ENCODE data around the gene BROX.

The BROX gene

DNA sequence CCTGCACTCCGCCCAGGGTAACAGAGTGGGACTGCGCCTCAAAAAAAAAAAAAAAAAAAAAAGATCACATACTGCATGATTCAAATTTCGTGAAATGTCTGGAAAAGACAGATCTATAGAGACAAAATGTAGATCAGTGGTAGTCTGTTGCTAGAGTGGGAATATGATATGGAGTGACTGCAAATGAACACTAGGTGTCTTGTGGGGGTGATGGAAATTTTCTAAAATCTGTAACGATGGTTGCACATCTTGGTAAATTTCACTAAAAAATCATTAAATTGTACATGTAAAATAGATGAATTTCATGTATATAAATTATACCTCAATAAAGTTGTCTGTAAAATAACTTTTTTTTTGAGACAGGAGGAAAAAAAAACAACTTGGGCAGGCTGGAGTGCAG, 5.5 kb upstream of the BROX start:
- no peak overlapping the region for H3K4me3 ChIP-seq (ENCODE audit: insufficient read depth, low read length, poor library complexity, severe bottlenecking)
- no peak overlapping the region for H3K27ac ChIP-seq (ENCODE audit: low read depth, low read length)
- no peak overlapping the region for H3K4me2 ChIP-seq (ENCODE audit: low read depth, low read length, poor library complexity, severe bottlenecking)
- 0 out of 2 replicates have a peak, but pooled peaks cover 2% of the 10 kb centered on the region for H3F3A ChIP-seq (ENCODE audit: insufficient read depth)
- H3K9ac ChIP-seq (ENCODE audit: low read length), result no peak overlapping the region
- no peaks in the 10 kb centered on the region for H3K27me3 ChIP-seq (ENCODE audit: low read length)
- H2AFZ ChIP-seq (ENCODE audit: low read depth, low read length, severe bottlenecking), result no peak overlapping the region
- no peak for TF ChIP-seq EZH2phosphoT487 (conservative IDR thresholded peaks at IDR 0.05; ENCODE audit: low read length)
- TF ChIP-seq, protein P1, sequence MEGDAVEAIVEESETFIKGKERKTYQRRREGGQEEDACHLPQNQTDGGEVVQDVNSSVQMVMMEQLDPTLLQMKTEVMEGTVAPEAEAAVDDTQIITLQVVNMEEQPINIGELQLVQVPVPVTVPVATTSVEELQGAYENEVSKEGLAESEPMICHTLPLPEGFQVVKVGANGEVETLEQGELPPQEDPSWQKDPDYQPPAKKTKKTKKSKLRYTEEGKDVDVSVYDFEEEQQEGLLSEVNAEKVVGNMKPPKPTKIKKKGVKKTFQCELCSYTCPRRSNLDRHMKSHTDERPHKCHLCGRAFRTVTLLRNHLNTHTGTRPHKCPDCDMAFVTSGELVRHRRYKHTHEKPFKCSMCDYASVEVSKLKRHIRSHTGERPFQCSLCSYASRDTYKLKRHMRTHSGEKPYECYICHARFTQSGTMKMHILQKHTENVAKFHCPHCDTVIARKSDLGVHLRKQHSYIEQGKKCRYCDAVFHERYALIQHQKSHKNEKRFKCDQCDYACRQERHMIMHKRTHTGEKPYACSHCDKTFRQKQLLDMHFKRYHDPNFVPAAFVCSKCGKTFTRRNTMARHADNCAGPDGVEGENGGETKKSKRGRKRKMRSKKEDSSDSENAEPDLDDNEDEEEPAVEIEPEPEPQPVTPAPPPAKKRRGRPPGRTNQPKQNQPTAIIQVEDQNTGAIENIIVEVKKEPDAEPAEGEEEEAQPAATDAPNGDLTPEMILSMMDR (IDR thresholded peaks at IDR 0.05; ENCODE audit: insufficient read depth, low read length, poor library complexity, severe bottlenecking), result no peak
- peaks cover 4% of the 10 kb centered on the region; the same call in 1 of the 2 replicates for H3K36me3 ChIP-seq (ENCODE audit: low read length)
- peaks cover 16% of the 10 kb centered on the region; the same call in 1 of the 2 replicates for H3K79me2 ChIP-seq (ENCODE audit: insufficient read depth, low read length)
- no peaks in the 10 kb centered on the region for H3K9me3 ChIP-seq (ENCODE audit: insufficient read depth, low read length)
- H4K20me1 ChIP-seq (ENCODE audit: low read depth, low read length), result no peaks in the 10 kb centered on the region
- H3K9me2 ChIP-seq (replicated peaks; ENCODE audit: insufficient read depth, low read length), result no peaks in the 10 kb centered on the region

DNA sequence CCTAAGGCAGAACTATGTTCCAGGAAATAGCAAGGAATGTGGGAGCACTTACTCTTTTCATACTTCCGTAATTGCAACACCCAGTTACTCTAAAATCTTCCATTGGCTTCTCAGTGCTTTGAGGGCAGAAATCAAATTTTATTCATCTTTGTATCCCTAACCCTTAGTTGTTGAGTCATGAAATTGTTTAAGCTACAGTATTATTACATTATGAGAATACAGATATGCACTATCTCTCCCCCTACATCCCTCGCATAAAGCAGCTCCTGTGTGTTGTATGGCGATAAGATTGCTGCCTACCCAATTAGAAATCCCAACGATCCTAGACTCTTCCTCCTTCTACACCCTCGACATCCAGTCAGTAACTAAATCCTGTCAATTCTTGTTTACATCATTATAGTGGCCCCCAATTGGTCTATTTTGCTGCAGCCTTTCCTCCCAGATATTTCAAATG, 2.6 kb upstream of the BROX start:
- Histone ChIP-seq H3K9me3 (ENCODE audit: insufficient read depth, low read length) (no peaks in the 10 kb centered on the region), H3K27me3 (ENCODE audit: low read length) (no peaks in the 10 kb centered on the region), H3K9ac (ENCODE audit: low read length) (no peak overlapping the region), H3K9me2 (replicated peaks; ENCODE audit: insufficient read depth, low read length) (no peaks in the 10 kb centered on the region), H2AFZ (ENCODE audit: low read depth, low read length, severe bottlenecking) (no peak overlapping the region), H3K27ac (ENCODE audit: low read depth, low read length) (no peak overlapping the region), H3F3A (ENCODE audit: insufficient read depth) (peaks cover 7% of the 10 kb centered on the region; the same call in 1 of the 2 replicates), H3K4me3 (ENCODE audit: insufficient read depth, low read length, poor library complexity, severe bottlenecking) (no peak overlapping the region), H3K4me2 (ENCODE audit: low read depth, low read length, poor library complexity, severe bottlenecking) (no peak overlapping the region), H3K36me3 (ENCODE audit: low read length) (no peaks in the 10 kb centered on the region), H4K20me1 (ENCODE audit: low read depth, low read length) (no peaks in the 10 kb centered on the region), H3K79me2 (ENCODE audit: insufficient read depth, low read length) (peaks cover 19% of the 10 kb centered on the region)
- TF ChIP-seq, protein P1 (IDR thresholded peaks at IDR 0.05; ENCODE audit: insufficient read depth, low read length, poor library complexity, severe bottlenecking), result no peak
- no peak for TF ChIP-seq EZH2phosphoT487 (conservative IDR thresholded peaks at IDR 0.05; ENCODE audit: low read length)

DNA sequence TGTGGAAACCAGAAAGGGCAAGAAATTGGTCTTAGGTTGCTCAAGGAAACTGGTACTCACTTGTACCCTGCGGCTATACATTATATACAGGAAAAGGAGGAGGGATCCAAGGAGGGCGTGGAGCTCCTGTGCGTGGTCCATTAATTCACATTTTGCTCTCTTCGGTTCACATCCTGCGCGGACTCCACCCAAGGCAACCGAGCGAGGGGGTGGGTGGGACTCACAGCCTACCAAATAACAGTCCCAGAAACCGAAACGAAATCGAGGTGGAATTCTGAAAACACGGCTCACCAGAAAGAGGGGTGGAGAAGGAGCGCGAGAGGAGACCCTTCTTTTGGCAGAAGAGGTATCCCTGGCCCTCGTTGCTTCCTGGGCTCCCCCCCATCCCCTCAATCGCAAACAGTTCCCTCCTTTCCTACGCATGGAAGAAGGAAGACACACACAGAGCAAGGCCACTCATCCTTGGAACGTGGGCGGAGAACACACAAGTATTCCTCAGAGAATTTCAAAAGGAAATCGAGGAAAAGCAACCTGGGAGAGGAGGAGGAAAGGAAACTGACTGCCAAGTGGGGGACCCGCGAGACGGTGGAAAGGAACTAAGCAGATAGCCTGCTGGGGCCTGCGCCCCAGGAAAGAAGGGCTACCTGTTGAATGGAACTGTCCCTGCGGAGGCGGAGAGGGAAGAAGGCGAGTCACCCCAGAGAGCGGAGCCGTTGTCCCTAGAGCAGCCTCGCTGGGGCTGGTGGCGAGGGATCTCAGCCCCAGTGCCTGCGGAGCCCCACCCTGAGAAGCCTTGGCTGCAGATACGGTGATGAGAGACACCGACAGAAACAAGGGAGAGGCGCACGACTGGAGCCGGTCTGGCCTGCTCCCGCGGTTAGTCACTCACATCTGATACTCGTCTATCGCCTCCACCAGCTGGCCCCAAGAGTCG, 778 bp upstream of the BROX start:
- Histone ChIP-seq H2AFZ (ENCODE audit: low read depth, low read length, severe bottlenecking) (peak overlapping the region; percentile 30), H3K79me2 (ENCODE audit: insufficient read depth, low read length) (peaks cover 7% of the 10 kb centered on the region), H4K20me1 (ENCODE audit: low read depth, low read length) (no peaks in the 10 kb centered on the region), H3F3A (ENCODE audit: insufficient read depth) (peaks cover 7% of the 10 kb centered on the region; the same call in 1 of the 2 replicates), H3K4me3 (ENCODE audit: insufficient read depth, low read length, poor library complexity, severe bottlenecking) (peak overlapping the region; percentile 67), H3K36me3 (ENCODE audit: low read length) (peaks cover 2% of the 10 kb centered on the region), H3K27me3 (ENCODE audit: low read length) (no peaks in the 10 kb centered on the region), H3K9me2 (replicated peaks; ENCODE audit: insufficient read depth, low read length) (no peaks in the 10 kb centered on the region), H3K27ac (ENCODE audit: low read depth, low read length) (no peak overlapping the region), H3K4me2 (ENCODE audit: low read depth, low read length, poor library complexity, severe bottlenecking) (peak overlapping the region; percentile 92), H3K9ac (ENCODE audit: low read length) (peak overlapping the region; percentile 81), H3K9me3 (ENCODE audit: insufficient read depth, low read length) (no peaks in the 10 kb centered on the region)
- no peak for TF ChIP-seq EZH2phosphoT487 (conservative IDR thresholded peaks at IDR 0.05; ENCODE audit: low read length)
- TF ChIP-seq, protein P1 (IDR thresholded peaks at IDR 0.05; ENCODE audit: insufficient read depth, low read length, poor library complexity, severe bottlenecking), result no peak
